ENCODE data around the gene SV2C. TPM values are rescaled to one million over a fixed set of nuclear protein-coding genes. Genes with fewer than 3 reads are reported as not detected.

The SV2C gene
- total RNA-seq, 1 donor from 2014 or later, result 0.33 TPM

- no peaks in the 10 kb centered on the region for H3K36me3 Mint-ChIP-seq (ENCODE audit: low read depth)
- no peak for TF ChIP-seq CTCF (conservative IDR thresholded peaks at IDR 0.05)
- H3K9me3 Mint-ChIP-seq, result no peaks in the 10 kb centered on the region
- H3K27ac Mint-ChIP-seq (ENCODE audit: unreplicated experiment), result no peak overlapping the region
- DNase-seq (ENCODE audit: low read depth, low spot score), result no peak
- no peak overlapping the region for H3K4me3 Mint-ChIP-seq
- H3K27me3 Mint-ChIP-seq (ENCODE audit: low read depth), result peaks cover 3% of the 10 kb centered on the region
- H3K4me1 Mint-ChIP-seq, result no peaks in the 10 kb centered on the region
These were observed 71.0 kb downstream of the SV2C start for GRCh38 chr5:76154009-76154690.

GRCh38 chr5:76155536-76155935 is 72.4 kb downstream of the SV2C start:
- TF ChIP-seq CTCF (conservative IDR thresholded peaks at IDR 0.05), result no peak
- H3K27me3 Mint-ChIP-seq (ENCODE audit: low read depth), result peaks cover 3% of the 10 kb centered on the region
- H3K4me3 Mint-ChIP-seq, result no peak overlapping the region
- peaks cover under 1% of the 10 kb centered on the region for H3K9me3 Mint-ChIP-seq
- no peak overlapping the region for H3K27ac Mint-ChIP-seq (ENCODE audit: unreplicated experiment)
- no peaks in the 10 kb centered on the region for H3K4me1 Mint-ChIP-seq
- no peaks in the 10 kb centered on the region for H3K36me3 Mint-ChIP-seq (ENCODE audit: low read depth)
- DNase-seq (ENCODE audit: low read depth, low spot score), result no peak

- H3K4me3 Mint-ChIP-seq, result no peak overlapping the region
- H3K9me3 Mint-ChIP-seq, result peaks cover 5% of the 10 kb centered on the region
- no peak for DNase-seq (ENCODE audit: low read depth, low spot score)
- H3K36me3 Mint-ChIP-seq (ENCODE audit: low read depth), result no peaks in the 10 kb centered on the region
- no peaks in the 10 kb centered on the region for H3K27me3 Mint-ChIP-seq (ENCODE audit: low read depth)
- TF ChIP-seq CTCF (conservative IDR thresholded peaks at IDR 0.05), result no peak
- H3K27ac Mint-ChIP-seq (ENCODE audit: unreplicated experiment), result no peak overlapping the region
- H3K4me1 Mint-ChIP-seq, result no peaks in the 10 kb centered on the region
These were observed 79.2 kb downstream of the SV2C start for GRCh38 chr5:76162335-76162734.

- no peaks in the 10 kb centered on the region for H3K36me3 Mint-ChIP-seq (ENCODE audit: low read depth)
- H3K4me3 Mint-ChIP-seq, result no peak overlapping the region
- H3K4me1 Mint-ChIP-seq, result no peaks in the 10 kb centered on the region
- H3K27me3 Mint-ChIP-seq (ENCODE audit: low read depth), result no peaks in the 10 kb centered on the region
- no peak for TF ChIP-seq CTCF (conservative IDR thresholded peaks at IDR 0.05)
- H3K9me3 Mint-ChIP-seq, result peaks cover 5% of the 10 kb centered on the region
- DNase-seq (ENCODE audit: low read depth, low spot score), result no peak
- no peak overlapping the region for H3K27ac Mint-ChIP-seq (ENCODE audit: unreplicated experiment)
These were observed 80.0 kb downstream of the SV2C start for GRCh38 chr5:76163111-76163628.

- H3K36me3 Mint-ChIP-seq (ENCODE audit: low read depth), result no peaks in the 10 kb centered on the region
These were observed 81.8 kb downstream of the SV2C start for GRCh38 chr5:76165029-76165428.

More at GRCh38 chr5:76165029-76165428, 81.8 kb downstream of the SV2C start:
- Mint-ChIP-seq H3K27ac (ENCODE audit: unreplicated experiment) (no peak overlapping the region), H3K9me3 (peaks cover 5% of the 10 kb centered on the region), H3K27me3 (ENCODE audit: low read depth) (no peaks in the 10 kb centered on the region), H3K4me1 (peaks cover 4% of the 10 kb centered on the region), H3K4me3 (no peak overlapping the region)
- DNase-seq (ENCODE audit: low read depth, low spot score), result no peak
- no peak for TF ChIP-seq CTCF (conservative IDR thresholded peaks at IDR 0.05)
